Left colon (tissue), 2 donors: Measurements from ENCODE around the gene ITSN2. TPM values are rescaled to one million over a fixed set of nuclear protein-coding genes. Genes with fewer than 3 reads are reported as not detected.
A peak's percentile ranks its signal among the peaks of the same experiment; 100 is the strongest.

ENCODE experiments used
- ATAC-seq: fragments of 200-7000 bp; cut with Tn5 transposase; one replicate; pipeline ENCODE4 v1.9.1; 2020; ENCODE audit warnings: mild to moderate bottlenecking, moderate library complexity
- DNase-seq, 2 donors: peaks; one replicate each; pipeline ENCODE4 v3.0.0-alpha.2; 2020
- intact Hi-C, 2 donors: fragments of 100-400 bp; cut with DNase I in 1 of 2; cut with micrococcal nuclease in 1 of 2; formaldehyde crosslinking; loops; one replicate each; pipeline versions ENCODE4 v1.11.2 to v1.14.0; 2022; cut with DNase I, micrococcal nuclease
- total RNA-seq, 2 donors: library from RNA; stranded (reverse); fragmentation: NEBNext Ultra II Directional; extraction: Animal tissue kit (Norgen Biotek cat#: 25700); gene quantifications; one replicate each; pipeline ENCODE4 v1.2.1, GENCODE V29; 2021
- donor health status: DM: no; HTN: no; CAD: no.
- donor health status: DM: yes; HTN: yes; CAD: no.

Gene ITSN2
- total RNA-seq, 2 donors from 2014 or later, result 52.6 to 54.6 TPM

DNA sequence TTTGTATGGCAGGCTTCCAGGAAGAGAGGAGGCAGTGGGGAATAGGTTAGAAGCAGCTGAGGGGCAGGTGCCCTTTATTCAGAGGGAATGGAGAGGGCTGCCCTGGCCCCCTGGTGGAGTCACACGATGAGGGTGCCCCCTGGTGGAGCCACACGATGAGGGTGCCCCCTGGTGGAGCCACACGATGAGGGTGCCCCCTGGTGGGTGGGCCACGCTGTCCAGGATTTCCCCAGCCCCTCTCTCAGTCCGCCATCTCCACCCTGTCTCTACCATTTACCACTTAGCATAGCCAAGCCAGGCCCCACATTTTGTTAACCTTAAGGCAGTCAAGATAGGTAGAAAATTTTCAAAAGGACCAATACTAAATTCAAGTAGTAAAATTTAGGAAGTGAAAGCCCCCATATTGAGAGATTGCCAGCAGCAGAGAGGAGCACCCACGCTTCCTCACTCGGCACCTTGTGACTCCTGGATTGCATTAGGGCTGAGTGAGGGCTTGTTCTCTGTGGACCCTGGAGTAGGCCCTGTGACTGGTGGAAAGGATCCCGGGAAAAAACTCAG, 195.8 kb downstream of the ITSN2 start:
- DNase-seq (peak in 1 of 2 donors; percentile 39), ATAC-seq (peak; percentile 64)
- intact Hi-C loops, result no loop called here

GRCh38 chr2:24163601-24164000, 196.7 kb downstream of the ITSN2 start:
- intact Hi-C loops, result no loop called here
- ATAC-seq, result no peak

GRCh38 chr2:24163186-24163585, 197.2 kb downstream of the ITSN2 start:
- intact Hi-C loops, result no loop called here
- ATAC-seq, result no peak
- DNase-seq, result no peak

More at GRCh38 chr2:24163601-24164000, 196.7 kb downstream of the ITSN2 start:
- no peak for DNase-seq

DNA sequence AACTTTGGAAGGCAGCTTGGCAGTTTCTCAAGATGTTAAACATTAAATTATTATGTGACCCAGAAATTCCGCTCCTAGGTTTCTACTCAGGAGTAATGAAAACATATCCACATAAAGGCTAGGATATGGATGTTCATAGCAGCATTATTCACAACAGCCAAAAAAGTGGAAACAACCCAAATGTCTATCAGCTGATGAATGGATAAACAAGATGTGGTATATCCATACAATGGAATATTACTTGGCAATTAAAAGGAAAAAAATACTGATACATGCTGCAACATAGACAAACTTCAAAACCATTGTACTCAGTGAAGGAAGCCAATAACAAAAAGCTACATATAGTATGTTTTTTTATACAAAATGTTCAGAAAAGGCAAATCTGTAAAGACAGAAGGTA, 197.8 kb downstream of the ITSN2 start:
- DNase-seq (no peak), ATAC-seq (no peak)
- intact Hi-C loops, result no loop called here

DNA sequence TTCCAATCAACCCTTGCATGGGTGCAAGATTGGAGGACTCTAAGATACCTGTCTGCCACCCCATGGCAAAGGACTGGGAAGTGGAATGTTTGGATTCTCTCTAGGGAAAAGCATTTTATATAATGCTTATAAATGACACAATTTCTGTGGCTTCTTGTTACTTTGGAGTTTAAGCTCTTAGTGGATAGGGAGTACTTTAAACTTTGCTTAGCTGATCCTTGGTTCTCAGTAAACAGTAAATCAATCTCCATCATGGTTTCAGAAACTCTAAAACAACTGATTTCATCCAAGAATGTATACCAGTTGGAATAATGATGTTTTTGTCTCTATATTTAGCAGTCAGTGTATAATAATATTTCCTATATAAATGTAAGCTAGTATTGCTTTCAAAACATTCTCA, 199.6 kb downstream of the ITSN2 start:
- intact Hi-C loops, result no loop called here

GRCh38 chr2:24159708-24160107, 200.6 kb downstream of the ITSN2 start:
- intact Hi-C loops, result no loop called here
- DNase-seq, result no peak

More for the DNA sequence above, 199.6 kb downstream of the ITSN2 start:
- DNase-seq, result no peak
- no peak for ATAC-seq

DNA sequence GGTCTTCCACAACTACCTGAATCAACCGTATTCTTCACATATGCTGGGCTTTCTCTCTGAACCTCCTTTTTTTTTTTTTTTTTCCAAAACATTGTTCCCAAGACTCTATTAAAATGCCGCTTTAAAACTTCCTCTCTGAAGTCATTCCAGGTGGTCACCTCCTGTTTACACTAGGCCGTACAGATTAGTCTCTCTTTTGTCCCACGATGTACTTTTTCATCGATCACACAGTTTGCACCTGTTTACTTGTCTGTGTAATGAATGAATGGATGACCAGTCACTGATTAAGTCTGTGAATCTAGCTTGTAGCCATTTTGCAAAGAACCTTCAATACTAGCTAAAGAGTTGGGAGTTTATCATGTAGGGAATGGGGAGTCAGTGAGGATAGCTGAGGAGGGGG, 202.2 kb downstream of the ITSN2 start:
- DNase-seq, result no peak
- no peak for ATAC-seq
- intact Hi-C loops, result no loop called here

More at GRCh38 chr2:24159708-24160107, 200.6 kb downstream of the ITSN2 start:
- no peak for ATAC-seq

DNA sequence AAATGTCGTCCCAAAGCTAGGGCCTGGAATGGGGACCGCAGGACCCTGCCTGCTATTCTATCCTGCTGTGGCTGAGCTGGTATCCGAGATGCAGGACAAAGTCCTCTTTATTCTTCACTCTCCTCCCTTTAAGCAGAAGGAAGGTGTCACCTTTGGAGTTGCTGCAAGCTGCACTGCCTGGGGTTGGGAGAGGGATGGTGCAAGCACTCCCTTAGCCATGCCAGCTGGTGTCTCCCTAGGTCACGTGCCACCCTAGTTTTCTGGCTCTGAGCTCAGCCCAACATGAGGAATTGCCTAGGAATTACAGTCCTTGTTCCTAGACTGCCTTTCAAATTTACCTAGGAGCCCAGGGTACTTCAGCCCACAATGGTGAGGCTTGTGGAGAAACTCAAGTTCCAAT, 206.9 kb downstream of the ITSN2 start:
- DNase-seq (no peak), ATAC-seq (no peak)
- intact Hi-C loops, result no loop called here

Other genes with a start within 250 kb of the ITSN2 start
- gene PFN4, start 237.2 kb downstream of the ITSN2 start, total RNA-seq, result not detected
- gene FAM228B, start 237.1 kb downstream of the ITSN2 start, total RNA-seq, result 10 to 100 TPM in 1 of 2 donors, 1 to 10 TPM in 1; 7.4 to 10.1 TPM
- gene FAM228A, start 185.5 kb downstream of the ITSN2 start, total RNA-seq, result not detected
- gene NCOA1, start 130.7 kb upstream of the ITSN2 start, total RNA-seq, result 10 to 100 TPM; 34.2 to 38.9 TPM